Central memory CD4-positive, alpha-beta T cell (primary cell): ENCODE data around the gene MAGEA12.
"Not testable (repeated sequence)": the region's sequence is repeated elsewhere in the genome, so short reads cannot be mapped to it uniquely, and the experiment has no call there.

Experiments
- DNase-seq: peaks from one replicate; pipeline ENCODE4 v3.0.0; 2022

Gene MAGEA12

DNA sequence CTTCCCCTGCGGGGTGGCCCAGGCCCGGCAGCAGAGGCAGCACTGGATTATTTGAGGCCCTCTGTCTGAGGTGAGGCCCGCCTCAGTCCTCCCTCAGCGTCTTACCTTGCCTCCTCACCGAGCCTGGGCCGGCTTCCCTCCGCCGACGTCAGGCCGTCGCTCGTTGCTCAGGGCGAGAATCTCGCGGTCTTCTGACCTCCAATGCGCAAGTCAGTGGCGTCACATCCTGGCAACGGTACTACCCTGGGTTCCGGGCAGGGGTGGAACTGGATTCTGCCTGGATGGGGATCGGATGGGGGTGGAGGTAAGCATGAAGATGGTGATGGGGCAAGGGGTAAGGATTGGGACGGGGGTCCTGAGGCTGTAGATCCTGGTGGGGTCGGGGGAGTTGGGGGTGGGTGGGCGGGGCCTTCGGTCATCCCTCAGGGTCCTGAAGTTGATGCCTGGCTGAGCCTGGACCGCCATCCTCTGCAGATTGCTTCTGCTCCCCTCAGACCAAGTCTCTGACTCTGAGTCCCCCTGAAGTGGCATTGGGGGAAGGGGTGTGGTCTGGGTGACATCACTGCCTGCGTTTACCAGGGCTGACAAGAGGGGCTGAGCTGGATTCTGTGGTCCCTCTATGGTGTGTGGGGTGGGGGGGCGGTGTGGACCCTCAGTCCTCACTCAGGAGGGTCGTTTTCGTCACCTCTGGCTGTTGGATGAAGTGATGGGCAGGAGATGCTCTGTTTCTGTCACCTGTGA is 36.2 kb downstream of the MAGEA12 start, which contains the start of gene MAGEA6:
Gene MAGEA6 (minus strand): TSS at position 141 of the 741 bp plus-strand sequence. CDS start 2,039 bp downstream, outside the sequence.
- not testable (repeated sequence) for DNase-seq

- not testable (repeated sequence) for DNase-seq
These were observed 53.5 kb downstream of the MAGEA12 start for GRCh38 chrX:152787062-152787461.
